ENCODE data around the gene TANC1. TPM values are rescaled to one million over a fixed set of nuclear protein-coding genes. Genes with fewer than 3 reads are reported as not detected.

Gene TANC1
- total RNA-seq, 2 donors from 2014 or later: 51.8 to 58.9 TPM

DNA sequence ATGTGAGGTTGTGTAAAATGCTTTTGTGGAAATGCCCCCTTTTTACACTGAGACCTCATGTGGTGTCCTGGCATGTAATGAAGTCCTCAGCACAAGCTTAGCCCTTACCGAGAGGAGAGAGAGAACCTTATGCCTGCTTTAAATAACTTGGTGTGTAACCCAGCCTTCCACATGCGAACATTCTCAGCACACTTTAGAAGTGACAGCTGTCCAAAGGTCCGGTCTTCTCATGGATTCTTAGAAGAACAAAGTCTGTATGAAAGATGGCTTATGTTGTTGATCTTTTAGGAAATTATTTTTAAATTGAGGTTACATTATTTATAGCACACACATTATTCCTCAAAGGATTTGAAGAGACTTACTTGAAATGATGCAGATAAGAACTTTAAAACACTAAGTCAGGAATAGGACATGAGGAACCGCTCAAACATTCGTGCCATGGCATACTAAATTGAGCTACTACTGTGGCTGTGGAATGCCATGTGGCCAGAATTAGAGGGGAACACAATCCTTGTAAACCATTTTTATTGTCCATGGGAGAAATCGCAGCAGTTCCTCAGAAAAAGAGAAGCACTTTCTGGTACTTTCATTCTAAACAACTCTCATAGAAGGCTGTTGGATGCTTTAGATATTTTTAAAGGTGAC is 238.4 kb downstream of the TANC1 start:
- no peak for DNase-seq (ENCODE audit: low spot score)
- Histone ChIP-seq H3K4me1 (peaks cover 0 to 33% of the 10 kb centered on the region in 2 donors), H3K36me3 (peaks cover 20% of the 10 kb centered on the region), H3K27ac (peak overlapping the region; percentile 46 to 69), H3K9me3 (no peaks in the 10 kb centered on the region), H3K4me3 (no peak overlapping the region), H3K27me3 (no peaks in the 10 kb centered on the region)
- TF ChIP-seq, protein P1, sequence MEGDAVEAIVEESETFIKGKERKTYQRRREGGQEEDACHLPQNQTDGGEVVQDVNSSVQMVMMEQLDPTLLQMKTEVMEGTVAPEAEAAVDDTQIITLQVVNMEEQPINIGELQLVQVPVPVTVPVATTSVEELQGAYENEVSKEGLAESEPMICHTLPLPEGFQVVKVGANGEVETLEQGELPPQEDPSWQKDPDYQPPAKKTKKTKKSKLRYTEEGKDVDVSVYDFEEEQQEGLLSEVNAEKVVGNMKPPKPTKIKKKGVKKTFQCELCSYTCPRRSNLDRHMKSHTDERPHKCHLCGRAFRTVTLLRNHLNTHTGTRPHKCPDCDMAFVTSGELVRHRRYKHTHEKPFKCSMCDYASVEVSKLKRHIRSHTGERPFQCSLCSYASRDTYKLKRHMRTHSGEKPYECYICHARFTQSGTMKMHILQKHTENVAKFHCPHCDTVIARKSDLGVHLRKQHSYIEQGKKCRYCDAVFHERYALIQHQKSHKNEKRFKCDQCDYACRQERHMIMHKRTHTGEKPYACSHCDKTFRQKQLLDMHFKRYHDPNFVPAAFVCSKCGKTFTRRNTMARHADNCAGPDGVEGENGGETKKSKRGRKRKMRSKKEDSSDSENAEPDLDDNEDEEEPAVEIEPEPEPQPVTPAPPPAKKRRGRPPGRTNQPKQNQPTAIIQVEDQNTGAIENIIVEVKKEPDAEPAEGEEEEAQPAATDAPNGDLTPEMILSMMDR (IDR thresholded peaks at IDR 0.05): no peak

DNA sequence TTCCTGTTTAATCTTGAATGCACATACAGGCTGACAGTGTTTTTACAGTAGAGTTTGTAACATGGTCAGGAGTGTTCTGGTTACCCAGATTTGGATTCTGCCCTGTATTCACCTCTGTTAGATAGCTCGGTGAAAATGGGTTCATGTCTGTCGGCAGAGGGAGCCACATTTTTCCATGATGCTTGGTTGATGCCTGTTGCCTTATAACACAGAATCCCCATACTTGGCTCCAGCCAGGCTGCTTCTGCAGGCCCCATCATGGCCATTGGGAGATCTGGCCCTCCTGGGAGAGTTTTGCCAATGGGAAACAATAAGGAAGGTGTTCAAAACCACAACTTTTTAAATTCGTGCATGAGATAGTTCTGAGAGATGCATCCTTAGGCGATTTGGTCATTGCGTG is 240.0 kb downstream of the TANC1 start:
- Histone ChIP-seq H3K4me1 (peaks cover 0 to 17% of the 10 kb centered on the region in 2 donors), H3K4me3 (no peak overlapping the region), H3K27ac (no peak overlapping the region), H3K36me3 (peaks cover 20% of the 10 kb centered on the region), H3K27me3 (no peaks in the 10 kb centered on the region), H3K9me3 (no peaks in the 10 kb centered on the region)
- DNase-seq (ENCODE audit: low spot score): no peak
- TF ChIP-seq, protein P1 (IDR thresholded peaks at IDR 0.05): no peak

DNA sequence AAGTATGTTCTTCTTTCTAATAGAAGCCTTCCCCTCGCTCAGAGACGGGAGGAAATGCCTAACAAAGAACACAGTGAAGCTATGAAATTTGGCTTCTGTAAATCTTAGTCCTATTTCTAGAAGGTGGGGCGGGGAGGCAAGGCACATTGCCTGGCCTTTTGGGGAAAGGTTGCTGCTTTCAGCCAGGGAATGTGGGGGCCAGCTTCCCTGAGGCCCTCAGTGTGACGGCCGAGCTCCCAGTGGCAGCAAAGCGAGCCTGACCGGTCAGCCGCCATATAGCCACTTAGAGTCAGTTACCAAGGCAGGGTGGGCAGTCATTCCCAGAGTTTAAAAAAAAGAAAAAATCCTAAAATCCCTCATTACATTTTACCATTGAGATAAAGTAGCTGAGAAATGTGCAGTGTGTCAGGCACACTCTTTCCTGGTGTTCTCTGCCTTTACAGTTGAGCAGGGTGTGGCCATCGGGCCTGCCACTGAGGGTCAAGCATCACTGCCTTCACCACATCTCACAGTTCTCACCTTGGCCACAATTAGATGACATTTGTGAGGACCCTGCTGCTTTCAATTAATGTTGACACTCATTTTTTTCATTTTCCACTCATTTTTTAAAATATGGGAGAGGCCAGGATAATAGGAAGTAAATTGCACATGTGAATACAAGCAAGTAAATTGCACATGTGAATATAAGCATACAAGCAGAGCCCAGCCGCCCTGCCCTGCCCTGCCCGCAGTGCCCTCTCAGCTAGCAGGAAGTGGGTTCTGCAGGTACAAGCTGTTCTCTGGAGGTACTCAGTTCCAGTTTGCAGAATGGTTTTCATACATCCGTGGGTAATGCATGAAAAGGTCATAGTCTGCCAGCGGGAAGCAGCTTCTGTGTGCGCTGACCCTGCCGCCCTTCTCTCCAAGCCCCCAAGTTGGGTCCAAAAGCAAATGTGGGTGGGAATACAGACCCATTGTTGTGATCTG is 241.2 kb downstream of the TANC1 start:
- peaks cover 0 to 21% of the 10 kb centered on the region in 2 donors for H3K4me1 ChIP-seq
- no peaks in the 10 kb centered on the region for H3K27me3 ChIP-seq
- TF ChIP-seq, protein P1 (IDR thresholded peaks at IDR 0.05): no peak
- H3K9me3 ChIP-seq: no peaks in the 10 kb centered on the region
- H3K27ac ChIP-seq: no peak overlapping the region
- H3K36me3 ChIP-seq: peaks cover 25% of the 10 kb centered on the region
- H3K4me3 ChIP-seq: no peak overlapping the region
- no peak for DNase-seq (ENCODE audit: low spot score)

DNA sequence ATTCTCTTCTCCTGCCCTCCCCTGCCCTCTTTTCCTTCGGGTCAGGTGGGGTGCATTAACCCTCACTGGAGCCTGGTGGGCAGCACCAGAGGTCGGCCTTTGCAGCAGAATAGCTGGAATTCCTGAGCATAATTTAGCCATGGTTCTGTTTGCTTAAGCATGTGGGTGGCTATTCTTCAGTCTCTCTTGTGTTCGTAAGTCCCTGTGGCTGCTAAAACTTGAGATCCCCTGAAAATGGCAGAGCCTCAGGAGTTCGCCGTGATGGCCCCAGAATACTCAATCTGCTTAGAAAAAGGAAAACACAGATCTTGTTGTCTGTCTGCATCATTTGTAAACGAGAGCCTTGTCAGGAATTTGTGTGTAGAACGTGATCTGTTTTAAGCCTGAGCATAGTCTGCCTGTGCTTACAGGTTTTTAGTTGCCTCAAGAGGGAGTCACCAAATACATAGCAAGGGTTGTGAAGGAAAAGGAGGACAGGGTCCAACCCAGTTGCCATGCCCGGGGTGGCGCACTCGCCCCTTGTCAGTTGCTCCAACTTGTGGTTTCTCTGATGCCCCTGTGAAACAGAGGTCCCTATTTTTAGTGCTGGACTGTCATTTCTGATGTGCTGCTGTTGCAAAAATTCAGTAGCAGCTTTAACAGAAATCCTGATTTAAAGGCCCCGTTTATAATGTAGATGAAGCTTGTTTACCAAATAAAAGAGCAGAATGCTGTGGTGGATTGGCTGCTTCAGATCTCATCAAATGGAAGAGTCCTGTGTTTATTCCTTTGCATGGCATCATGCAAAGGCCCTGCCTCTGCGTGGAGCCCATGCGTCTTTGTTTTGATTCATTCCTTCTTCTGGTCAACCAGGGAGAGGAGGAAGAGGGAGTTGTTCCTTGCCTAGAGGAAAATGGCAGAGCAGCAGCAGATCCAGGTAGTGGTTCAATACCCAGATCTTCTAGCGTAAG is 243.3 kb downstream of the TANC1 start:
- peaks cover 0 to 15% of the 10 kb centered on the region in 2 donors for H3K4me1 ChIP-seq
- H3K27me3 ChIP-seq: no peaks in the 10 kb centered on the region
- no peak overlapping the region for H3K27ac ChIP-seq
- H3K4me3 ChIP-seq: no peak overlapping the region
- H3K36me3 ChIP-seq: peaks cover 19% of the 10 kb centered on the region
- TF ChIP-seq, protein P1 (IDR thresholded peaks at IDR 0.05): no peak
- H3K9me3 ChIP-seq: no peaks in the 10 kb centered on the region
- DNase-seq (ENCODE audit: low spot score): peak; percentile 36

DNA sequence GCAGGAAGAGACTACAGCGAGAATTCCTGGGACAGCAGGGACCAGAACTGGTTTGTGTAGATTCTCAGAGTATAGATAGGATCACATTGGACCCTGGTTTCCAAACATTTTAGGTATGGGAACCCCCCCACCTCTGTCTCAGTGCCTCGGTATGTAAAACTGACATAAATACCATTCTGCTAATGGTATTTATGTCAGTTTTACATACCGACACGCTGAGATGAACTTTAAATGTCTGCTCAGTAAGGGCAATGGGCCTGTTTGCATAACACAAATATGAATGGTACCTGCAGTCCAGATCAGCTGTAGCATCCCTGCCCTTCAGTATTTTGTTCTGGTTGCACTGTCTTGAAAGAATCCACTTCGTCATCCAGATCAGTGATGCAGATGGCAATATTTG is 244.9 kb downstream of the TANC1 start:
- Histone ChIP-seq H3K4me3 (no peak overlapping the region), H3K27me3 (no peaks in the 10 kb centered on the region), H3K9me3 (no peaks in the 10 kb centered on the region), H3K4me1 (peaks cover 0 to 12% of the 10 kb centered on the region in 2 donors), H3K36me3 (peaks cover 27% of the 10 kb centered on the region), H3K27ac (no peak overlapping the region)
- DNase-seq (ENCODE audit: low spot score): no peak
- TF ChIP-seq, protein P1 (IDR thresholded peaks at IDR 0.05): no peak

All from right atrium auricular region (tissue), 2 donors.